Colon (tissue), 2 donors: ENCODE results near the gene DUSP19.
"Not testable (repeated sequence)": the region's sequence is repeated elsewhere in the genome, so short reads cannot be mapped to it uniquely, and the experiment has no call there.

Experiments
- FAIRE-seq: peaks from 2 replicates; lab custom pipeline; 2012; peaks lifted over from hg19 to GRCh38; lab: Jason Lieb, UNC
- donor health status: control.
- donor health status: control.

The DUSP19 gene, protein sequence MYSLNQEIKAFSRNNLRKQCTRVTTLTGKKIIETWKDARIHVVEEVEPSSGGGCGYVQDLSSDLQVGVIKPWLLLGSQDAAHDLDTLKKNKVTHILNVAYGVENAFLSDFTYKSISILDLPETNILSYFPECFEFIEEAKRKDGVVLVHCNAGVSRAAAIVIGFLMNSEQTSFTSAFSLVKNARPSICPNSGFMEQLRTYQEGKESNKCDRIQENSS

DNA sequence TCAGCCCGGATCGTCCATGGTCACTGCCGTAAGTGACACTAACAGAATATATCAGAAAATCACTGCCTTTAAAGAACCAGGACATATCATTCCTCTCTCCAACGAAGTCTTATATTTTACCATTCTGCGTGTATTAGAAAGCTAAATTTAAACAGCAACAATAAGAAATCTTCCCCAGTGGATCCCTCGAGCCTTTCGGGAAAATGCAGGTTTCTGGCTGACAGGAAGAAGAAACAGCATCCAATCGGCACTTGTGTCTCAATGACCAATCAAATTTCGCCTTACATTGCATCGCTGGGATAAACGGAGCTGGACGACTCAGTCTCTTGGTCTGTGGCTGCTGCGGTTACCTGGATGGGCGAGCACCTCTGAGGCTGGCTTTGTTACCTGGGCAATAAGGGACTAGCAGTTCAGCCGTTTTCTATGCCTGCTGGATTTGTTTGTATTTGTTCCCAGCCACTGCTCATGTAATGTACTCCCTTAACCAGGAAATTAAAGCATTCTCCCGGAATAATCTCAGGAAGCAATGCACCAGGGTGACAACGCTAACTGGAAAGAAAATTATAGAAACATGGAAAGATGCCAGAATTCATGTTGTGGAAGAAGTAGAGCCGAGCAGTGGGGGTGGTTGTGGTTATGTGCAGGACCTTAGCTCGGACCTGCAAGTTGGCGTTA lies at the start of gene DUSP19:
Gene DUSP19, plus strand, starts transcription at position 284 of the 675 bp plus-strand sequence. Its CDS starts 187 bp downstream, at position 471.
- peak; percentile 79 for FAIRE-seq

GRCh38 chr2:183029219-183029618 lies 49.3 kb upstream of the DUSP19 start:
- no peak for FAIRE-seq

DNA sequence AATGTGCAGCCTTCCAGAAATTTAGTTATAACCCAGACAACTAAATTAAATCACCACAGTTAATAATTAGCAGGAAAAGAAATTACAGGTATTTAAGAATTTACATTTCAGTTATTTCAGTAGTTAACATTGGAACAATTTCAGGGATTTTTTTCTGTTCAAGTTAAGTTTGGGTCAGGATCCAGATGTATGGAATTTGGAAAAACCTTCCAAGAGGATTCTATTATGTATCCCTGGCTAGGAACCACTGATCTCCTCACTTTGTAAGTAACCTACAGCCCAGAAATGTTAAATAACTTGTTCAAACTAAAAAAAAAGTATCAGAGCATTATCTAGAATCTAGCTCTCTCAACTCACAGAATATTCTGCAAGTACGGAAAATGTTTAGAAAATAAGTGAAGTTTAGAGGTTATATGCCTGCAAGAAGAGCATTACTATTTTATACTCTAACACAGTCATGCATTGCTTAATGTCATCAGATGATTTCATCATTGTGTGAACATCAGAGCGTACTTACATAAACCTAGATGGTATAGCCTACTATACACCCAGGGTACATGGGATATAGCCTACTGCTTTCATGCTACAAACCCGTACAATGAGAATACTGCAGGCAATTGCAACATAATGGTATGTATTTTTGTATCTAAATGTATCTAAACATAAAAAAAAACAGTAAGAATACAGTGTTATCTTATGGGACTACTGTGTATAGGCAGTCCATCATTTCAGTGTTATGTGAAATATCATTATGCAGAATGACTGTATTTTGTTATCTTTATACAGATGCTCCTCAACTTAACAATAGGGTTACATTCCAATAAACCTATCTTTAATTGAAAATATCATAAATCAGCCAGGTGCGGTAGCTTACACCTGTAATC lies 46.4 kb upstream of the DUSP19 start:
- no peak for FAIRE-seq

GRCh38 chr2:183033951-183034350 lies 44.6 kb upstream of the DUSP19 start:
- FAIRE-seq = no peak

DNA sequence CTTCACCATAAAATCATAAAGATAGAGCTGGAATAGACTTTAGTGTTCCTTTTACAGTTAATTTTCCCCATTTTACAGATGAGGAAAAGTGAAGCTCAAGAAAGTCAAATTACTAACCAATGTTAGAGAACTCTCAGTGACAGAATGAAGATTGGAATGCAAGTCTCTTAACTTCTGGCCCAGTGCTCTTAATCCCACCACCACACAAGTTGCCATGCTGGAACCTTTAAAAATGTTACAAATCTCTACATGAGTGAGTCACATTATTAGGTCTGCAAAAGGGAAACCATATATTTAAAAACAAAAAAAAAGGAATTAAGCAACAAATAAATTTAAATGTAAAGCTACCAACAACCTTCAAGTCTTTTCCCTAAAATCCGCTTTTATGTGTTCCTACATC lies 43.7 kb upstream of the DUSP19 start:
- no peak for FAIRE-seq

- peak; percentile 33 for FAIRE-seq
Measured at GRCh38 chr2:183035298-183035953, 43.1 kb upstream of the DUSP19 start.

- peak; percentile 68 for FAIRE-seq
Measured at GRCh38 chr2:183035954-183036669, 42.4 kb upstream of the DUSP19 start.

DNA sequence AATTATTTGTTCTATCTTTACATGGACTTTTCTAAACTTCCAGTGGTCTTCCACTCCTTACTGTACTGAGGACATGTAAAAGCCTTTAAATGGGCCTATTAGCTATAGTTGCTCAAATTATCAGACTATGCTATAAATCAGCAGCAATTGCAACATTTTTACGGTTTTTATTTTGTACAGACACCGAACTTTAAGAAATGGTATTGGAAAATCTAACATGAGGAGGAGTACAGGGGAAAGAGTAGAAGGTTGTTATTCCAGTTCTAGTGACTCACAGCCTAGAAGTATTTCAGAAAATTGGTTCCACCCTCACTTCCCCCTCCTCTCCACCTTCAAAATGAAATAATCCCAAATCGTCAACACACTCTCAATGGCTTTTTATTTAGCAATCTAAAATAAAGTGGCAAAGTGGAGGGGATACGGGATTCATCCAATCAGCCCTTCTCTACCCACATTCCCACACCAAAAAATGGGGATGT lies 41.4 kb upstream of the DUSP19 start:
- FAIRE-seq = no peak

GRCh38 chr2:183037553-183038340 lies 40.8 kb upstream of the DUSP19 start:
- FAIRE-seq = no peak

DNA sequence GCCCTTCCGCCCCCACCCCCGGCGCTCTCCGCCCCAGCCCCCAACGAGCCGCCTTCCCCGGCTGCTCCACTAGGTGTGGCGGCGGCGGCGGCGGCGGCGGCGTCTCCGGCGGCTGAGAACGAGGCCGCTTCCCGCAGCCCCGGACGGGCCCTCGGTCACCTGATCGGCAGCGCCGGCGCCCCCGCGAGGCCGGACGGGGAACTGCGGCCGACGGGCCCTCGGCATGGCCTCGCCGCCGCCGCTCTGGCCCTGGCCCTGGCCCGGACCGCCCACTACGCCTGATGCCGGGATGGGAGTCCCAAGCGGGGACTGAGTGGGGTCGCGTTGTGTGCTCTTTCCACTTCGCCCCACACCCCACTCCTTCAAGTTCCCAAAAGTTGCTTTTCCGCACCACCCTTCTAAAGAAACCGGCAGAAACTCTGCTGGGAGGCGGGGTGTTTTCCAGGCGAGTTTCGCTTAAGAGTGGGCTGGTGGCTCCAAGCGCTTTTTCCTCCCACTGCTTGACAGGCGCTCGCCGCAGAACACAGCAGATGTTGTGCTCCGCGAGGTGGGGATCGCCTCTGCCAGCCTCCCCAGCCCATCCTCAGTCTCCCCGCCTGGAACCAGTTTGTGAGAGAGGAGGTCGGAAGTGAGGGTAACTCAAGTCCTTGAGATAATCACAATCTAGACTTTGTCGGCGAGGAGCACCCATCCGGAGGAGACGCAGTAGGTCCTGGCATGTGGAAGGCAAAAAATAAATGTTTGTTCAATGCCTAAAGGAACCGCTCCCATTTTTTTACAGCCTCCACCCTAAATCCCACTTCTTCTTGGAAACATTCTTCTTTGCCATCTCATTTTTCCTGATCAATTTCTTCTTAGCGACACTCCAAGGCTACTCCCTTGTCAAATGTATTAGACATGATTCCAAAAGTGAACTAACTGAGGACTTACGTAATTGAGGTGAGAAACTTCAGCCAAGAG lies 39.9 kb upstream of the DUSP19 start, which contains the start of gene NCKAP1:
Gene NCKAP1, minus strand, starts transcription at position 117 of the 960 bp plus-strand sequence. CDS start 358 bp downstream, outside the sequence.
- FAIRE-seq = no peak

- FAIRE-seq = no peak
Measured at GRCh38 chr2:183040604-183041003, 37.9 kb upstream of the DUSP19 start.

DNA sequence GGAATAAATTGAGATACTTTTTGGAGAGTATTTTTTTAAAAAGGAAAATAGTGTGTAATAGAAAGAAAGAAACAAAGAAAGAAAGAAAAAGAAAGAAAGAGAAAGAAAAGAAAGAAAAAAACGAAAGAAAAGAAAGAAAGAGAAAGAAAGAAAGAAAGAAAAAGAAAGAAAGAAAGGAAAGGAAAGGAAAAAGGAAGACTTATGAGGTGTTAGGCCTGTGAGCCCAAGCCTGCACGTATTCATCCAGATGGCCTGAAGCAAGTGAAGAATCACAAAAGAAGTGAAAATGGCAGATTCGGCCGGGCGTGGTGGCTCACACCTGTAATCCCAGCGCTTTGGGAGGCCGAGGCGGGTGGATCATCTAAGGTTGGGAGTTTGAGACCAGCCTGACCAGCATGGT lies 35.0 kb upstream of the DUSP19 start:
- not testable (repeated sequence) for FAIRE-seq

- FAIRE-seq = not testable (repeated sequence)
Measured at GRCh38 chr2:183047486-183048125, 30.9 kb upstream of the DUSP19 start.

GRCh38 chr2:183049420-183049819 lies 29.1 kb upstream of the DUSP19 start:
- no peak for FAIRE-seq

DNA sequence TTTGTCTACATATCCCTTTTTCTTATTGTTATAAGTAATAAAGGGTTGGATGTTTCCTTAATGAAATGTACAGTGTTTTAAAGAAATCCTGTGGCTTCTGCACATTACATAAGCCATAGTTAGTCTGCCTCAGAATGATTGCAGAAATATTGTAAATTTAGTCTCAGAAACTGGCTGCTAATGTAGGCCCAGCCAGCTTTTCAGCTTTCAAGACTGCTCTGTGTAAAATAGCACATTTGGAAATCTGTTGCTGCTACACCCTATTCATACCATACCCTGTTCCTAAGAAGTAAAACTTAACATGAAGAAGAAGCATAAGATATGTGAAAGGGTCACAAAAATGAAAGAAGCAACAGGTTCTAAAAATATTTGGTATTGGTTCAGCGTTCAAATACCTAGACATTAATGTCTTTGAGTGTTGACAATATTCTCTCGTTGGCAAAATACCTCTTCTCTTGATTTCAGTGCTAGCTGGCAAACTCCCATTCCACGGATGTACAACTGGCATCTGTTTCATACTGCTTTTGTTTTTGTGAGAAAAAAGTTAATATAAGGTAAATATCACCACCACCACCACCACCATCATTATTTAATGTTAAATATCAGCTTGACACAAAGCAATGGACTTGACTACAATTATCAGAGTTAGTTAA lies 21.1 kb upstream of the DUSP19 start:
- no peak for FAIRE-seq

- no peak for FAIRE-seq
Measured at GRCh38 chr2:183059561-183059960, 19.0 kb upstream of the DUSP19 start.

DNA sequence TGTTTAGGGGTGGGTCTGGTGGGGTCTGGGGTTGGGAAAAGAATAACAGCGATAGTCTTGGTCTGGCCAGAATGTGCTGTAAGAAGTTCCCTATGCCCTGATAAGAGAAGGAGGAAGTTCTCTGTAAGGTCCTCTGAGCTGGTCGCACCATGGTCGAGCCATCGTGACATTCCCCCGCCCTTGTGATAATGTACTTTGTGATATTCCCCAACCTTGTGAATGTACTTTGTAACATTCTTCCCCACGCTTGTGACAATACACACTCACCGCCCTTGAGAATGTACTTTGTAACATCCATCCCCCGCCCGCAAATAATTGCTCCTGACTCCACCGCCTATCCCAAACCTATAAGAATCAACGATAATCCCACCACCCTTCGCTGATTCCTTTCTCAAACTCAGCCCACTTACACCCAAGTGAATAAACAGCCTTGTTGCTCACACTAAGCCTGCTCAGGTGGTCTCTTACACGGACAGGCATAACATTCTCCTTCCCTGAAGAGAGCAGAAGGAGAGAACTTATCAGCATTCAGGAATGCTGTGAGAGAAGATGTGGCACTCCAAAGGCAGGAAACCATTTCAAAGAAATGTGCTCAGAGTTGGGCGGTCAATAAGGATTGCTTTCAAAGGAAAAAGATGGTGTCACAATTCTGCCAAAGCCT lies 17.8 kb upstream of the DUSP19 start:
- FAIRE-seq = no peak

GRCh38 chr2:183063083-183063482 lies 15.5 kb upstream of the DUSP19 start:
- FAIRE-seq = no peak
